HL-60 (cell line): ENCODE measurements around the gene SHROOM3.

Experiments used
- POLR2AphosphoS5 ChIP-seq: IDR thresholded peaks from 2 replicates; pipeline ENCODE4 v1.6.1; 2012; ENCODE audit warnings: low read depth
- TF ChIP-seq, protein P1 (sequence below): IDR thresholded peaks from 2 replicates; pipeline ENCODE4 v1.6.1; 2012; ENCODE audit warnings: low read depth; ENCODE audit not compliant: insufficient replicate concordance

DNA sequence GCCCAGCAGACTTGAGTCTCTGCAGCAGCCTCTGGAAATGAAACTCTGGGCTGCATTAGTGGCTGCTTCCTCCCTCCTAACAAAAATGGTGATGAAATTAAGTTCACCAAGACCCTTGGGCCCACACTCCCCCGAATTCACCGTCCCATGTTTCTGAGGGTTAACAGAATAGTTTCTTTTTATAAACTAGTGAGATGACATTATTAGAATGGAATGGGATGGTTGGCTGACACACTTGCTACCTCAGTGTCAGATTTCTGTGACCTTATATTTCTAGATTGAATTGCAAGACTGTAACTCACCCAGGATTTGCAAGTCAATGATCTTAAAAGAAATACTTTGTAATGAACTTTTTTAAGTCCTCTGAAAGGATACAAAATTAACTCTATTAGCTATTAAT lies 127.1 kb downstream of the SHROOM3 start:
- TF ChIP-seq POLR2AphosphoS5: no peak
- TF ChIP-seq, protein P1, sequence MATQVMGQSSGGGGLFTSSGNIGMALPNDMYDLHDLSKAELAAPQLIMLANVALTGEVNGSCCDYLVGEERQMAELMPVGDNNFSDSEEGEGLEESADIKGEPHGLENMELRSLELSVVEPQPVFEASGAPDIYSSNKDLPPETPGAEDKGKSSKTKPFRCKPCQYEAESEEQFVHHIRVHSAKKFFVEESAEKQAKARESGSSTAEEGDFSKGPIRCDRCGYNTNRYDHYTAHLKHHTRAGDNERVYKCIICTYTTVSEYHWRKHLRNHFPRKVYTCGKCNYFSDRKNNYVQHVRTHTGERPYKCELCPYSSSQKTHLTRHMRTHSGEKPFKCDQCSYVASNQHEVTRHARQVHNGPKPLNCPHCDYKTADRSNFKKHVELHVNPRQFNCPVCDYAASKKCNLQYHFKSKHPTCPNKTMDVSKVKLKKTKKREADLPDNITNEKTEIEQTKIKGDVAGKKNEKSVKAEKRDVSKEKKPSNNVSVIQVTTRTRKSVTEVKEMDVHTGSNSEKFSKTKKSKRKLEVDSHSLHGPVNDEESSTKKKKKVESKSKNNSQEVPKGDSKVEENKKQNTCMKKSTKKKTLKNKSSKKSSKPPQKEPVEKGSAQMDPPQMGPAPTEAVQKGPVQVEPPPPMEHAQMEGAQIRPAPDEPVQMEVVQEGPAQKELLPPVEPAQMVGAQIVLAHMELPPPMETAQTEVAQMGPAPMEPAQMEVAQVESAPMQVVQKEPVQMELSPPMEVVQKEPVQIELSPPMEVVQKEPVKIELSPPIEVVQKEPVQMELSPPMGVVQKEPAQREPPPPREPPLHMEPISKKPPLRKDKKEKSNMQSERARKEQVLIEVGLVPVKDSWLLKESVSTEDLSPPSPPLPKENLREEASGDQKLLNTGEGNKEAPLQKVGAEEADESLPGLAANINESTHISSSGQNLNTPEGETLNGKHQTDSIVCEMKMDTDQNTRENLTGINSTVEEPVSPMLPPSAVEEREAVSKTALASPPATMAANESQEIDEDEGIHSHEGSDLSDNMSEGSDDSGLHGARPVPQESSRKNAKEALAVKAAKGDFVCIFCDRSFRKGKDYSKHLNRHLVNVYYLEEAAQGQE: no peak
